RWPE2 (cell line): ENCODE results near the gene MRPL16.

Experiments
- ATAC-seq: fragments of 200-7000 bp; cut with Tn5 transposase; 3 replicates; pipeline ENCODE4 v1.9.1; 2021; ENCODE audit warnings: low read depth
- DNase-seq: peaks from one replicate; pipeline ENCODE4 v3.0.0-alpha.2; 2020; ENCODE audit warnings: low spot score
- H3K27ac ChIP-seq: fragments of 450-650 bp; 2 replicates; pipeline ENCODE4 v1.5.1; 2017; ENCODE audit warnings: mild to moderate bottlenecking; ENCODE audit not compliant: poor library complexity, severe bottlenecking
- H3K27me3 ChIP-seq: fragments of 250-450 bp; sonication (Bioruptor Pico); 2 replicates; pipeline ENCODE4 v1.5.1; 2021; ENCODE audit warnings: mild to moderate bottlenecking, moderate library complexity; ENCODE audit not compliant: insufficient read depth, poor library complexity, severe bottlenecking
- H3K36me3 ChIP-seq: fragments of 250-450 bp; sonication (Bioruptor Pico); 2 replicates; pipeline ENCODE4 v1.5.1; 2020; ENCODE audit warnings: low read depth, mild to moderate bottlenecking, moderate library complexity
- H3K4me1 ChIP-seq: fragments of 250-450 bp; sonication (Bioruptor Pico); 2 replicates; pipeline ENCODE4 v1.5.1; 2021; ENCODE audit warnings: mild to moderate bottlenecking, moderate library complexity; ENCODE audit not compliant: insufficient read depth, poor library complexity, severe bottlenecking
- H3K4me3 ChIP-seq: fragments of 250-450 bp; sonication (Bioruptor Pico); 2 replicates; pipeline ENCODE4 v1.5.1; 2021; ENCODE audit warnings: mild to moderate bottlenecking, moderate library complexity; ENCODE audit not compliant: severe bottlenecking
- H3K9me3 ChIP-seq: fragments of 250-450 bp; sonication (Bioruptor Pico); 2 replicates; pipeline ENCODE4 v1.5.1; 2021; ENCODE audit warnings: mild to moderate bottlenecking, moderate library complexity; ENCODE audit not compliant: severe bottlenecking
- TF ChIP-seq, protein P1 (sequence below): fragments of 450-650 bp; IDR thresholded peaks from one replicate; pipeline ENCODE4 v1.5.1; 2017; ENCODE audit warnings: mild to moderate bottlenecking, moderate library complexity; ENCODE audit not compliant: poor library complexity, severe bottlenecking

Gene MRPL16

GRCh38 chr11:59778122-59778521 is 32.5 kb downstream of the MRPL16 start:
- TF ChIP-seq, protein P1, sequence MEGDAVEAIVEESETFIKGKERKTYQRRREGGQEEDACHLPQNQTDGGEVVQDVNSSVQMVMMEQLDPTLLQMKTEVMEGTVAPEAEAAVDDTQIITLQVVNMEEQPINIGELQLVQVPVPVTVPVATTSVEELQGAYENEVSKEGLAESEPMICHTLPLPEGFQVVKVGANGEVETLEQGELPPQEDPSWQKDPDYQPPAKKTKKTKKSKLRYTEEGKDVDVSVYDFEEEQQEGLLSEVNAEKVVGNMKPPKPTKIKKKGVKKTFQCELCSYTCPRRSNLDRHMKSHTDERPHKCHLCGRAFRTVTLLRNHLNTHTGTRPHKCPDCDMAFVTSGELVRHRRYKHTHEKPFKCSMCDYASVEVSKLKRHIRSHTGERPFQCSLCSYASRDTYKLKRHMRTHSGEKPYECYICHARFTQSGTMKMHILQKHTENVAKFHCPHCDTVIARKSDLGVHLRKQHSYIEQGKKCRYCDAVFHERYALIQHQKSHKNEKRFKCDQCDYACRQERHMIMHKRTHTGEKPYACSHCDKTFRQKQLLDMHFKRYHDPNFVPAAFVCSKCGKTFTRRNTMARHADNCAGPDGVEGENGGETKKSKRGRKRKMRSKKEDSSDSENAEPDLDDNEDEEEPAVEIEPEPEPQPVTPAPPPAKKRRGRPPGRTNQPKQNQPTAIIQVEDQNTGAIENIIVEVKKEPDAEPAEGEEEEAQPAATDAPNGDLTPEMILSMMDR: no peak
- DNase-seq: no peak
- Histone ChIP-seq H3K9me3 (no peaks in the 10 kb centered on the region), H3K27me3 (no peaks in the 10 kb centered on the region), H3K36me3 (peaks cover 8% of the 10 kb centered on the region; the same call in 1 of the 2 replicates), H3K4me3 (no peak overlapping the region), H3K4me1 (peaks cover 12% of the 10 kb centered on the region), H3K27ac (no peak overlapping the region)
- no peak for ATAC-seq

- DNase-seq (no peak), ATAC-seq (no peak)
- no peaks in the 10 kb centered on the region for H3K9me3 ChIP-seq
- H3K4me1 ChIP-seq: peaks cover 12% of the 10 kb centered on the region
- no peak overlapping the region for H3K27ac ChIP-seq
- no peak overlapping the region for H3K4me3 ChIP-seq
- H3K36me3 ChIP-seq: peaks cover 11% of the 10 kb centered on the region; the same call in 1 of the 2 replicates
- no peaks in the 10 kb centered on the region for H3K27me3 ChIP-seq
- TF ChIP-seq, protein P1: no peak
These were observed 33.5 kb downstream of the MRPL16 start for GRCh38 chr11:59777104-59777503.

DNA sequence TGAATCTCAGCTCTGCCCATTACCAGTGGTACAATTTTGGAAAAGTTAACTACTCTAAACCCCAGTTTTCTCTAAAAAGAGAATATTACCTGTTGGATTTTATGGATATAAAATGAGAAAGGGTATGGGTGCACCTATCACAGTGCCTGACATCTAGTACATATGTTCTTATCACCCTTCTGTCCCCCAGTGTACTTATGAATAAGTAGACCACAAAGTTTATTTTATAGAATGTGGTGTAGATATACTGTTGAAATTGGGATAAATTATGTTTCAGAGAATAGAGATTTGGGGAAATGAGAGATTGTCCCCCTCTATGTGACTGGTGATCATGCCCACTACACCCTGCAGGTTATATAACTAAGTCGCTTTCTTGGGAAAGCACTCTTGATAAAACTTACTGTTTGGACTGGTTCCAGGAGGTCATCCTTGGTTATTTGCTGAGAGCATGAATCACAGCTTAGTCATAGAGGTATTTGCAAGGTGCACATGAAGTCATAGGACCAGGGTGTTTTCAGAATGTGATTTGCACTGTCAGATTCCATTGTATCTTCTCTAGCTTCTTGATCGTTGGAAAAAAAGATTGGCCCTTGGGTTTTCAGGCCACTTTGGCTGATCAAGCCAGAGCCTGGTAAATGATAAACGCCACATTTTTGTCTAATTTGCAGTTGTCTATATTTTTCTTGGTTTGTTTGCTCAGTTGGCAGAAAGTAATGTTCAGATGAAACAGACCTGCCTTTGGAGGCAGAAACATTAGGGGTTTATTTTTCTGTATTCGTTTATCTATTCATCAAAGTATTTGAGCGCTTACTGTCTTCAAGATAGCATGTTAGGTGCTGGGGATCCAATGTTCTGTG is 34.1 kb downstream of the MRPL16 start:
- Histone ChIP-seq H3K27ac (no peak overlapping the region), H3K9me3 (no peaks in the 10 kb centered on the region), H3K4me1 (peaks cover 12% of the 10 kb centered on the region), H3K36me3 (peaks cover 11% of the 10 kb centered on the region; the same call in 1 of the 2 replicates), H3K27me3 (no peaks in the 10 kb centered on the region), H3K4me3 (no peak overlapping the region)
- TF ChIP-seq, protein P1: no peak
- peak; percentile 95 for ATAC-seq
- no peak for DNase-seq

DNA sequence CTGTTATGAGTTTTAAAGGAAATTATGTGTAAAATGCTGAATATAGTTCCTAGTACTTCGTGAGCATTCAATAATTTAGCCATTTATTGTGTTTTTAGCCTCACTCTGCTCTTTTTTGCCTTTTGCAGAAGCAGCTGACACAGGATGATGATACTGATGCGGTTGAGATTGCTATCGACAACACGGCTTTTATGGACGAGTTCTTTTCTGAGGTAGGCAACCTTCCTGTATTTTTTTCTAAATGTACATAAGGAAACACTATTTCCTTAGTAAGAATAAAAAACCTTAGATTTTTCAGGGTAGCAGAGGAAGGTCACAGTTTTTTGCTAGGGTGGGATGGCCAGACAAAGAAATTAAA is 37.5 kb downstream of the MRPL16 start:
- Histone ChIP-seq H3K4me1 (peaks cover 12% of the 10 kb centered on the region), H3K36me3 (peaks cover 11% of the 10 kb centered on the region; the same call in 1 of the 2 replicates)

More for the DNA sequence above, 37.5 kb downstream of the MRPL16 start:
- Histone ChIP-seq H3K4me3 (no peak overlapping the region), H3K27ac (no peak overlapping the region), H3K9me3 (no peaks in the 10 kb centered on the region), H3K27me3 (no peaks in the 10 kb centered on the region)
- ATAC-seq (no peak), DNase-seq (no peak)
- TF ChIP-seq, protein P1: no peak
